AG04450 (cell line): ENCODE measurements around the gene NLRP6. TPM values are rescaled to one million over a fixed set of nuclear protein-coding genes. Genes with fewer than 3 reads are reported as not detected.

Source experiments
- CTCF ChIA-PET: fragments of 300-600, 350-600 bp; formaldehyde crosslinking; extraction: SDS; loops from one replicate; lab custom pipeline; 2022; ENCODE audit warnings: antibody characterized with exemption, inconsistent platforms; lab: Charles Lee
- POLR2A ChIA-PET: fragments of 350-600 bp; formaldehyde crosslinking; extraction: SDS; loops from one replicate; lab custom pipeline; 2021; ENCODE audit warnings: antibody characterized with exemption, inconsistent platforms; lab: Yijun Ruan, JAX
- DNase-seq: peaks from one replicate; pipeline ENCODE4 v3.0.0-alpha.2; 2011; ENCODE audit warnings: low read depth, low spot score
- H3K27ac ChIP-seq: one replicate; pipeline ENCODE4 v1.5.1; 2012; ENCODE audit warnings: low read depth, low read length, control low read depth
- H3K27me3 ChIP-seq: one replicate; pipeline ENCODE4 v1.6.0; 2012; ENCODE audit warnings: low read length; ENCODE audit not compliant: control insufficient read depth, insufficient read depth
- H3K4me3 ChIP-seq: 2 replicates; pipeline ENCODE4 v1.5.1; 2011; ENCODE audit warnings: mild to moderate bottlenecking, low read depth, low read length, control low read depth
- H3K9me3 ChIP-seq: 2 replicates; pipeline ENCODE4 v1.5.1; 2012; ENCODE audit warnings: low read length; ENCODE audit not compliant: control insufficient read depth, insufficient read depth
- polyA plus RNA-seq: library from polyadenylated mRNA; depleted of rRNA; stranded (reverse); fragments of >200 nt; gene quantifications from 2 replicates; pipeline ENCODE4 v1.2.3, GENCODE V29; 2011
- TF ChIP-seq, protein P1 (sequence below): IDR thresholded peaks from 2 replicates; pipeline ENCODE4 v1.5.1; 2011; ENCODE audit warnings: low read depth, low read length, control low read depth, inconsistent platforms

The NLRP6 gene
- polyA plus RNA-seq, 1 experiment: not detected

DNA sequence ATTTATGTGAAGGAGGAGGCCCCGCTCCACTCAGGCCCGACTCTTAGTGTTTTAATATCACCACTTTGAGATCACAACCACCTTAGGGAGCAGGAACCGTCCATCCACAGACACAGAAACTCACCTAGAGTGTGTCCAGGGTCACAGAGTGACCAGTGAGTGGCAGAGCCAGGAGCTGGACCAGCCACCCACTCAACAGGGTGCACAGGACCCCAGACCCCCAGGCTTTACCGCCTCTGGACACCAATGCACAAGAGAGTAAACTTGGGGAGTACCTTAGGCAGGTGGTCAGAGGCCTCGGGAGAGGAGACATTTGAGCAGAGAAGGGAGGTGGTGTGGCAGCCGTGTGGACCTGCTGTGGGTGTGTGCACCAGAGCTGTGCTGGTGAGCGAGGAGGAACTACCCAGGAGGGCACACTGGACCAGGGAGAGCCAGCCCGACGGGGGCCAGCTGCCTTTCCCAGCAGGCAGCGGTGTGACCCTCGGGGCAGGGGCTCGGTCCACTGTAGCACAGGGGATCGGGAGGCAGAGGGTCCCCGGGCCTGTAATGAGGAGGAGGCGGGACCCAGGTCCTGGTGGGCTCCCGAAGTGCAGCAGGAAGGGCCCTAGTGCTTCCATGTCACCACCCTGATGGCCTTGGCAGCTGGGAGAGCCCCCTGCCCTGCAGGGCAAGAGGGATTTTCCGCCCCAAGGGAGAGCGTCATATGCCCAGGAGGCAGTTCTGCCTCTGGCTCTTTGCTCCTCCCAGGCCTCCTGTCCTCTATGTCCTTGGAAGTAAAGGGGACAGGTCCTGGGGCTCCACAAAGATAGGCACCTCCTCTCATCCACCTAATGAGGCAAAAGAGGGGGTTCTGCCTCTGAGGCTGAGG is 7.5 kb upstream of the NLRP6 start:
- DNase-seq: no peak
- Histone ChIP-seq H3K9me3 (peaks cover 15% of the 10 kb centered on the region; the same call in 1 of the 2 replicates), H3K27ac (no peak overlapping the region), H3K4me3 (no peak overlapping the region), H3K27me3 (peaks cover 29% of the 10 kb centered on the region)
- ChIA-PET CTCF (no interaction called here), POLR2A (no interaction called here)
- TF ChIP-seq, protein P1, sequence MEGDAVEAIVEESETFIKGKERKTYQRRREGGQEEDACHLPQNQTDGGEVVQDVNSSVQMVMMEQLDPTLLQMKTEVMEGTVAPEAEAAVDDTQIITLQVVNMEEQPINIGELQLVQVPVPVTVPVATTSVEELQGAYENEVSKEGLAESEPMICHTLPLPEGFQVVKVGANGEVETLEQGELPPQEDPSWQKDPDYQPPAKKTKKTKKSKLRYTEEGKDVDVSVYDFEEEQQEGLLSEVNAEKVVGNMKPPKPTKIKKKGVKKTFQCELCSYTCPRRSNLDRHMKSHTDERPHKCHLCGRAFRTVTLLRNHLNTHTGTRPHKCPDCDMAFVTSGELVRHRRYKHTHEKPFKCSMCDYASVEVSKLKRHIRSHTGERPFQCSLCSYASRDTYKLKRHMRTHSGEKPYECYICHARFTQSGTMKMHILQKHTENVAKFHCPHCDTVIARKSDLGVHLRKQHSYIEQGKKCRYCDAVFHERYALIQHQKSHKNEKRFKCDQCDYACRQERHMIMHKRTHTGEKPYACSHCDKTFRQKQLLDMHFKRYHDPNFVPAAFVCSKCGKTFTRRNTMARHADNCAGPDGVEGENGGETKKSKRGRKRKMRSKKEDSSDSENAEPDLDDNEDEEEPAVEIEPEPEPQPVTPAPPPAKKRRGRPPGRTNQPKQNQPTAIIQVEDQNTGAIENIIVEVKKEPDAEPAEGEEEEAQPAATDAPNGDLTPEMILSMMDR: no peak

GRCh38 chr11:271319-271715 is 6.9 kb upstream of the NLRP6 start:
- H3K4me3 ChIP-seq: no peak overlapping the region
- no peak for DNase-seq
- ChIA-PET POLR2A (interaction anchor here (0.6 kb wide), 1 partner anchor 12 kb away, joined by 3 read pairs; no protein-coding TSS in a partner anchor), CTCF (interaction anchor here (0.6 kb wide), 1 partner anchor 33 kb away, joined by 3 read pairs; no protein-coding TSS in a partner anchor)
- TF ChIP-seq, protein P1: no peak
- H3K9me3 ChIP-seq: peaks cover 10% of the 10 kb centered on the region; the same call in 1 of the 2 replicates
- H3K27me3 ChIP-seq: peaks cover 29% of the 10 kb centered on the region
- H3K27ac ChIP-seq: no peak overlapping the region

GRCh38 chr11:272195-272930 is 5.8 kb upstream of the NLRP6 start:
- ChIA-PET CTCF (interaction anchor here (0.6 kb wide), 1 partner anchor 32 kb away, joined by 3 read pairs; no protein-coding TSS in a partner anchor), POLR2A (interaction anchor here (0.6 kb wide), 1 partner anchor 11 kb away, joined by 3 read pairs; no protein-coding TSS in a partner anchor)
- H3K27me3 ChIP-seq: peaks cover 35% of the 10 kb centered on the region
- no peak overlapping the region for H3K4me3 ChIP-seq
- TF ChIP-seq, protein P1: no peak
- no peak overlapping the region for H3K27ac ChIP-seq
- peaks cover 10% of the 10 kb centered on the region; the same call in 1 of the 2 replicates for H3K9me3 ChIP-seq
- DNase-seq: no peak

GRCh38 chr11:272931-273198 is 5.3 kb upstream of the NLRP6 start:
- no peak overlapping the region for H3K4me3 ChIP-seq
- POLR2A ChIA-PET: no interaction called here
- H3K27ac ChIP-seq: no peak overlapping the region
- H3K27me3 ChIP-seq: peaks cover 40% of the 10 kb centered on the region
- CTCF ChIA-PET: no interaction called here
- H3K9me3 ChIP-seq: peaks cover 6% of the 10 kb centered on the region; the same call in 1 of the 2 replicates
- TF ChIP-seq, protein P1: no peak
- DNase-seq: no peak
